Stomach (tissue), 4 donors: ENCODE data around the gene FZR1.

Experiments used
- CTCF ChIP-seq, 7 experiments: fragments of 450-650 bp in 4 of 7; fragments of 200-600 bp in 3 of 7; sonication (generic) in 3 of 7; IDR thresholded peaks; one replicate each; pipeline ENCODE4 v1.5.1; 2016 to 2019; ENCODE audit warnings: antibody characterized with exemption in 7 of 7, control low read depth in 2 of 7, mild to moderate bottlenecking in 1 of 7
- POLR2AphosphoS5 ChIP-seq, 3 donors: sonication (generic); formaldehyde crosslinking; IDR thresholded peaks; one replicate each; pipeline ENCODE4 v1.6.1; 2016; ENCODE audit warnings: antibody characterized with exemption in 3 of 3

GRCh38 chr19:3511506-3512251 is 5.6 kb downstream of the FZR1 start:
- no peak for TF ChIP-seq POLR2AphosphoS5 (IDR thresholded peaks at IDR 0.05)
- TF ChIP-seq CTCF (IDR thresholded peaks at IDR 0.05): no peak
